ENCODE measurements around the gene GSTM3. TPM values are rescaled to one million over a fixed set of nuclear protein-coding genes. Genes with fewer than 3 reads are reported as not detected.

Gene GSTM3
- total RNA-seq, 4 donors from 2014 or later: 68.7 to 213 (median 137) TPM

DNA sequence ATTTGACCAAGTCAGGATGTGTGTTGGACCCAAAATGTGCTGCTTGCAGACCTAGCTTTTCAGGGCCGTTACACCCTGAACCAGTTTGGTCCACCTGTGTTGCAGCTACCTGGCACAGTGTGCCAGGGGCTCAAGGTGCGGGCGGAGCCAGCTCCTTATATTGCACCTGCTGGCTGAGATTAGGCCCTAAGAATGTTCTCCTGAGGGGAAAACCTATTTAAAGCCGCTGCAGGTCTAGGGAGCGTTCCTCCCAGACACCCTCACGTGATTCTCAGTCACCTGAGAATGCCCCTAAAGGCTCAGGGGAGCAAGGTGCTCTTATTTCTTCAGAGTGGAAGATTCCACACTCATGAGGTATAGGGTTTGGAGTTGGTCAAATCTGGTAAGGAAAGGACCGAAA, 12.0 kb downstream of the GSTM3 start:
- no peak for DNase-seq (ENCODE audit: low spot score in 2 of 2)

GRCh38 chr1:109726728-109727373, 14.0 kb downstream of the GSTM3 start:
- DNase-seq (ENCODE audit: low spot score in 2 of 2): no peak
- H3K4me3 ChIP-seq (ENCODE audit: low read depth, poor library complexity, severe bottlenecking): no peak overlapping the region
- intact Hi-C loops (cut with DNase I; ENCODE audit: low total_unique reads): no loop called here
- 90 to 92% methylated on average over 12 of the region's 12 CpGs for WGBS, 2 donors
- TF ChIP-seq, protein P1, sequence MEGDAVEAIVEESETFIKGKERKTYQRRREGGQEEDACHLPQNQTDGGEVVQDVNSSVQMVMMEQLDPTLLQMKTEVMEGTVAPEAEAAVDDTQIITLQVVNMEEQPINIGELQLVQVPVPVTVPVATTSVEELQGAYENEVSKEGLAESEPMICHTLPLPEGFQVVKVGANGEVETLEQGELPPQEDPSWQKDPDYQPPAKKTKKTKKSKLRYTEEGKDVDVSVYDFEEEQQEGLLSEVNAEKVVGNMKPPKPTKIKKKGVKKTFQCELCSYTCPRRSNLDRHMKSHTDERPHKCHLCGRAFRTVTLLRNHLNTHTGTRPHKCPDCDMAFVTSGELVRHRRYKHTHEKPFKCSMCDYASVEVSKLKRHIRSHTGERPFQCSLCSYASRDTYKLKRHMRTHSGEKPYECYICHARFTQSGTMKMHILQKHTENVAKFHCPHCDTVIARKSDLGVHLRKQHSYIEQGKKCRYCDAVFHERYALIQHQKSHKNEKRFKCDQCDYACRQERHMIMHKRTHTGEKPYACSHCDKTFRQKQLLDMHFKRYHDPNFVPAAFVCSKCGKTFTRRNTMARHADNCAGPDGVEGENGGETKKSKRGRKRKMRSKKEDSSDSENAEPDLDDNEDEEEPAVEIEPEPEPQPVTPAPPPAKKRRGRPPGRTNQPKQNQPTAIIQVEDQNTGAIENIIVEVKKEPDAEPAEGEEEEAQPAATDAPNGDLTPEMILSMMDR (IDR thresholded peaks at IDR 0.05): no peak
- no peak for TF ChIP-seq POLR2A (IDR thresholded peaks at IDR 0.05)

More for the DNA sequence above, 12.0 kb downstream of the GSTM3 start:
- no peak for TF ChIP-seq POLR2A (IDR thresholded peaks at IDR 0.05)
- TF ChIP-seq, protein P1 (IDR thresholded peaks at IDR 0.05): no peak
- no peak overlapping the region for H3K4me3 ChIP-seq (ENCODE audit: low read depth, poor library complexity, severe bottlenecking)
- intact Hi-C loops (cut with DNase I; ENCODE audit: low total_unique reads): no loop called here
- 65 to 73% methylated on average over 7 of the region's 7 CpGs for WGBS, 2 donors

DNA sequence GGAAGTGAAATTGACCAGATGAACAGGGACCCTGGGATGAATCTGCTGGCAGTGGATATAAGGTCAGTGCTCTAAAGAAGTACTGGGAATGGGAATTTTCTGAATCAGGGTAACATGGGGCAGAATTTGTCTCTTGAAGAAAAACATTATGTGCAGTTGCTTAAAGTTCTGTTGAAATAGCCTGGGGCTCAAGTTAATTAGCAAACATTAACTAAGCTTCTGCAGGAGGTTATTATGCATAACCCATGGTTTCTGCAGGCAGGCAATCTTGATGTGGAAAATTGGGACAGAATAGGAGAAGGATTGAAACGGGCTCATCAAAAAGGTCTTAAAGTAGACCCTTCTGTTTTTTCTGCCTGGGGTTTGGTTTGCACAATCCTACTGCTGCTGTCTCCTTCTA, 14.8 kb downstream of the GSTM3 start:
- no peak overlapping the region for H3K4me3 ChIP-seq (ENCODE audit: low read depth, poor library complexity, severe bottlenecking)
- no peak for DNase-seq (ENCODE audit: low spot score in 2 of 2)
- TF ChIP-seq, protein P1 (IDR thresholded peaks at IDR 0.05): no peak
- TF ChIP-seq POLR2A (IDR thresholded peaks at IDR 0.05): no peak
- intact Hi-C loops (cut with DNase I; ENCODE audit: low total_unique reads): no loop called here
- 50 to 57% methylated on average over 1 of the region's 1 CpG for WGBS, 2 donors

GRCh38 chr1:109725510-109725909, 15.3 kb downstream of the GSTM3 start:
- intact Hi-C loops (cut with DNase I; ENCODE audit: low total_unique reads): no loop called here
- DNase-seq (ENCODE audit: low spot score in 2 of 2): no peak
- no peak overlapping the region for H3K4me3 ChIP-seq (ENCODE audit: low read depth, poor library complexity, severe bottlenecking)
- 80 to 85% methylated on average over 4 of the region's 4 CpGs for WGBS, 2 donors
- TF ChIP-seq, protein P1 (IDR thresholded peaks at IDR 0.05): no peak
- no peak for TF ChIP-seq POLR2A (IDR thresholded peaks at IDR 0.05)

DNA sequence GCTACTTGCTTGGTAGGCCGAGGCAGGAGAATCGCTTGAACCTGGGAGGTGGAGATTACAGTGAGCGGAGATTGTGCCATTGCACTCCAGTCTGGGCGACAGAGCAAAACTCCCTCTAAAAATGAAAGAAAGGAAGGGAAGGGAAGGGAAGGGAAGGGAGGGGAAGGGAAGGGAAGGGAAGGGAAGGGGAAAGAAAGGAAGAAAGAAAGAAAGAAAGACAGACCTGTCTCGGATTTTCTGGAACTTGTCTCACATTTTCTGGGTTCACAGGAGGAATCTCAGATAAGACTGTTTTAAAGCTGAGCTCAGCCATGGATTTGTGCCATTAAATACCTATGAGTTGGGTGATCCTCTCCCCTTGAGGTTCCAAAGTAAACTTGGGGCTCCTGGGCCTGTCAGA, 15.9 kb downstream of the GSTM3 start:
- intact Hi-C loops (cut with DNase I; ENCODE audit: low total_unique reads): no loop called here
- no peak for DNase-seq (ENCODE audit: low spot score in 2 of 2)
- no peak for TF ChIP-seq POLR2A (IDR thresholded peaks at IDR 0.05)
- TF ChIP-seq, protein P1 (IDR thresholded peaks at IDR 0.05): no peak
- 86 to 90% methylated on average over 5 of the region's 5 CpGs for WGBS, 2 donors
- no peak overlapping the region for H3K4me3 ChIP-seq (ENCODE audit: low read depth, poor library complexity, severe bottlenecking)

Measured in lower leg skin (tissue), 4 donors.